ENCODE data around the gene PELI2.

PELI2 gene

GRCh38 chr14:56117765-56118610 lies at the start of gene PELI2:
Gene PELI2 (plus strand): TSS chr14:56118411. CDS start chr14:56118661, 250 bp downstream.
- TF ChIP-seq CTCF (IDR thresholded peaks at IDR 0.05) = no peak
- H2AFZ ChIP-seq = peak within 1 kb of the TSS; percentile 96
- peak within 1 kb of the TSS; percentile 78 for H3K4me3 ChIP-seq (ENCODE audit: low read depth, low read length)
- H3K36me3 ChIP-seq (ENCODE audit: control insufficient read depth, insufficient read depth, low read length) = no peaks in the 10 kb centered on the region
- H3K79me2 ChIP-seq = no peaks in the 10 kb centered on the region
- no peak within 1 kb of the TSS for H3K9ac ChIP-seq
- no peaks in the 10 kb centered on the region for H3K9me3 ChIP-seq (ENCODE audit: control insufficient read depth, low read length)
- H3K27me3 ChIP-seq (ENCODE audit: control insufficient read depth, insufficient read depth, low read length) = no peaks in the 10 kb centered on the region
- no peaks in the 10 kb centered on the region for H3K4me1 ChIP-seq
- peak within 1 kb of the TSS; percentile 78 for H3K4me2 ChIP-seq (ENCODE audit: low read length)
- H3K27ac ChIP-seq = peak within 1 kb of the TSS; percentile 72

GRCh38 chr14:56073799-56074198 lies 44.4 kb upstream of the PELI2 start:
- H3K36me3 ChIP-seq (ENCODE audit: control insufficient read depth, insufficient read depth, low read length) = no peaks in the 10 kb centered on the region
- no peak overlapping the region for H3K27ac ChIP-seq
- H3K4me3 ChIP-seq (ENCODE audit: low read depth, low read length) = no peak overlapping the region
- no peak overlapping the region for H3K9ac ChIP-seq
- H3K9me3 ChIP-seq (ENCODE audit: control insufficient read depth, low read length) = no peaks in the 10 kb centered on the region
- no peaks in the 10 kb centered on the region for H3K27me3 ChIP-seq (ENCODE audit: control insufficient read depth, insufficient read depth, low read length)
- no peak overlapping the region for H3K4me2 ChIP-seq (ENCODE audit: low read length)
- H2AFZ ChIP-seq = no peak overlapping the region
- no peaks in the 10 kb centered on the region for H3K79me2 ChIP-seq
- H3K4me1 ChIP-seq = no peaks in the 10 kb centered on the region
- TF ChIP-seq CTCF (IDR thresholded peaks at IDR 0.05) = no peak

GRCh38 chr14:56075301-56075700 lies 42.9 kb upstream of the PELI2 start:
- no peaks in the 10 kb centered on the region for H3K9me3 ChIP-seq (ENCODE audit: control insufficient read depth, low read length)
- no peak overlapping the region for H3K4me3 ChIP-seq (ENCODE audit: low read depth, low read length)
- TF ChIP-seq CTCF (IDR thresholded peaks at IDR 0.05) = no peak
- H3K79me2 ChIP-seq = no peaks in the 10 kb centered on the region
- H3K36me3 ChIP-seq (ENCODE audit: control insufficient read depth, insufficient read depth, low read length) = no peaks in the 10 kb centered on the region
- H3K4me2 ChIP-seq (ENCODE audit: low read length) = no peak overlapping the region
- no peak overlapping the region for H3K27ac ChIP-seq
- no peak overlapping the region for H2AFZ ChIP-seq
- no peak overlapping the region for H3K9ac ChIP-seq
- H3K4me1 ChIP-seq = no peaks in the 10 kb centered on the region
- no peaks in the 10 kb centered on the region for H3K27me3 ChIP-seq (ENCODE audit: control insufficient read depth, insufficient read depth, low read length)

GRCh38 chr14:56081139-56081538 lies 37.1 kb upstream of the PELI2 start:
- no peak overlapping the region for H3K9ac ChIP-seq
- H3K36me3 ChIP-seq (ENCODE audit: control insufficient read depth, insufficient read depth, low read length) = no peaks in the 10 kb centered on the region
- H3K4me3 ChIP-seq (ENCODE audit: low read depth, low read length) = no peak overlapping the region
- no peak overlapping the region for H3K27ac ChIP-seq
- no peak overlapping the region for H2AFZ ChIP-seq
- TF ChIP-seq CTCF (IDR thresholded peaks at IDR 0.05) = no peak
- H3K9me3 ChIP-seq (ENCODE audit: control insufficient read depth, low read length) = no peaks in the 10 kb centered on the region
- no peaks in the 10 kb centered on the region for H3K79me2 ChIP-seq
- H3K4me1 ChIP-seq = no peaks in the 10 kb centered on the region
- H3K4me2 ChIP-seq (ENCODE audit: low read length) = no peak overlapping the region
- no peaks in the 10 kb centered on the region for H3K27me3 ChIP-seq (ENCODE audit: control insufficient read depth, insufficient read depth, low read length)

GRCh38 chr14:56082880-56083279 lies 35.3 kb upstream of the PELI2 start:
- H3K79me2 ChIP-seq = no peaks in the 10 kb centered on the region
- no peaks in the 10 kb centered on the region for H3K36me3 ChIP-seq (ENCODE audit: control insufficient read depth, insufficient read depth, low read length)
- H3K27me3 ChIP-seq (ENCODE audit: control insufficient read depth, insufficient read depth, low read length) = no peaks in the 10 kb centered on the region
- H3K9ac ChIP-seq = no peak overlapping the region
- H3K4me2 ChIP-seq (ENCODE audit: low read length) = no peak overlapping the region
- H3K4me3 ChIP-seq (ENCODE audit: low read depth, low read length) = no peak overlapping the region
- no peak overlapping the region for H2AFZ ChIP-seq
- no peaks in the 10 kb centered on the region for H3K9me3 ChIP-seq (ENCODE audit: control insufficient read depth, low read length)
- no peaks in the 10 kb centered on the region for H3K4me1 ChIP-seq
- H3K27ac ChIP-seq = no peak overlapping the region
- TF ChIP-seq CTCF (IDR thresholded peaks at IDR 0.05) = no peak
